Hepatocyte (in vitro differentiated cells): ENCODE data around the gene SLC6A17. TPM values are rescaled to one million over a fixed set of nuclear protein-coding genes. Genes with fewer than 3 reads are reported as not detected.
A peak's percentile ranks its signal among the peaks of the same experiment; 100 is the strongest.

ENCODE experiments used
- DNase-seq: peaks from one replicate; pipeline ENCODE4 v3.0.0-alpha.2; 2016; ENCODE audit warnings: low spot score
- H2AFZ ChIP-seq: fragments of 200-600 bp; sonication (generic); 2 replicates; pipeline ENCODE4 v1.6.0; 2016; ENCODE audit warnings: antibody characterized with exemption, mild to moderate bottlenecking
- H3K27ac ChIP-seq: fragments of 200-600 bp; sonication (generic); 2 replicates; pipeline ENCODE4 v1.5.1; 2016; ENCODE audit warnings: mild to moderate bottlenecking
- H3K27me3 ChIP-seq: fragments of 200-600 bp; sonication (generic); 2 replicates; pipeline ENCODE4 v1.6.1; 2016
- H3K36me3 ChIP-seq: fragments of 200-600 bp; sonication (generic); replicated peaks from 2 replicates; pipeline ENCODE4 v1.5.1; 2016; ENCODE audit warnings: low read depth; ENCODE audit not compliant: insufficient read depth
- H3K4me1 ChIP-seq: fragments of 200-600 bp; sonication (generic); 2 replicates; pipeline ENCODE4 v1.5.1; 2016; ENCODE audit warnings: mild to moderate bottlenecking, moderate library complexity; ENCODE audit not compliant: insufficient read depth
- H3K4me2 ChIP-seq: fragments of 200-600 bp; sonication (generic); 2 replicates; pipeline ENCODE4 v1.6.0; 2016
- H3K4me3 ChIP-seq: fragments of 200-600 bp; sonication (generic); 2 replicates; pipeline ENCODE4 v1.5.1; 2016; ENCODE audit warnings: mild to moderate bottlenecking
- H3K79me2 ChIP-seq: fragments of 200-600 bp; sonication (generic); 2 replicates; pipeline ENCODE4 v1.6.0; 2017; ENCODE audit warnings: mild to moderate bottlenecking
- H3K9me2 ChIP-seq: fragments of 200-600 bp; sonication (generic); replicated peaks from 2 replicates; pipeline ENCODE4 v1.6.0; 2017; ENCODE audit warnings: mild to moderate bottlenecking; ENCODE audit not compliant: insufficient read depth
- H3K9me3 ChIP-seq: fragments of 200-600 bp; sonication (generic); 2 replicates; pipeline ENCODE4 v1.5.1; 2016; ENCODE audit warnings: low read depth, mild to moderate bottlenecking
- H4K20me1 ChIP-seq: fragments of 200-600 bp; sonication (generic); 2 replicates; pipeline ENCODE4 v1.6.0; 2016; ENCODE audit warnings: mild to moderate bottlenecking; ENCODE audit not compliant: insufficient read depth, poor library complexity, severe bottlenecking
- CTCF ChIP-seq: fragments of 200-600 bp; sonication (generic); IDR thresholded peaks from 2 replicates; pipeline ENCODE4 v1.5.1; 2016; ENCODE audit warnings: antibody characterized with exemption, mild to moderate bottlenecking; ENCODE audit not compliant: poor library complexity
- EZH2 ChIP-seq: fragments of 200-600 bp; sonication (generic); IDR thresholded peaks from 2 replicates; pipeline ENCODE4 v1.6.1; 2016; ENCODE audit warnings: antibody characterized with exemption, mild to moderate bottlenecking, borderline replicate concordance
- EZH2phosphoT487 ChIP-seq: fragments of 200-600 bp; sonication (generic); IDR thresholded peaks from one replicate; pipeline ENCODE4 v1.6.1; 2018; ENCODE audit warnings: antibody characterized with exemption, mild to moderate bottlenecking, low read depth, moderate library complexity; ENCODE audit not compliant: unreplicated experiment, severe bottlenecking
- WGBS: methylation state at CpG from one replicate; pipeline ENCODE4 v1.1.6; 2016; ENCODE audit warnings: low lambda C conversion rate; ENCODE audit errors: missing lambda C conversion rate; 5-methylcytosine and 5-hydroxymethylcytosine counted together
- polyA plus RNA-seq: library from polyadenylated mRNA; unstranded; fragments of >200 nt; fragmentation: Nextera tagmentation; extraction: Ambion mirVana; gene quantifications from 2 replicates; pipeline ENCODE4 v1.2.1, GENCODE V29; 2016
- total RNA-seq: library from RNA; depleted of rRNA; stranded (reverse); fragments of >200 nt; gene quantifications from 2 replicates; pipeline ENCODE4 v1.2.3, GENCODE V29; 2014

The SLC6A17 gene
- total and polyA plus RNA-seq, 2 experiments from 2014 or later: 0.36 to 0.63 TPM

- H3K79me2 ChIP-seq: no peaks in the 10 kb centered on the region
- no peaks in the 10 kb centered on the region for H3K9me2 ChIP-seq
- H3K4me3 ChIP-seq: no peak overlapping the region
- no peaks in the 10 kb centered on the region for H3K27me3 ChIP-seq
- no peak overlapping the region for H3K4me2 ChIP-seq
- WGBS: 29% methylated on average over 6 of the region's 6 CpGs
- TF ChIP-seq CTCF: peak; percentile 82
- no peak for TF ChIP-seq EZH2
- no peak for TF ChIP-seq EZH2phosphoT487
- peaks cover 8% of the 10 kb centered on the region for H3K4me1 ChIP-seq
- DNase-seq: peak; percentile 77
- no peak overlapping the region for H2AFZ ChIP-seq
- no peaks in the 10 kb centered on the region for H3K36me3 ChIP-seq
- H3K27ac ChIP-seq: peak overlapping the region; percentile 29
- H4K20me1 ChIP-seq: no peaks in the 10 kb centered on the region
- H3K9me3 ChIP-seq: no peaks in the 10 kb centered on the region
These were observed 52.8 kb downstream of the SLC6A17 start for GRCh38 chr1:110203021-110203661.

- Histone ChIP-seq H3K4me2 (no peak overlapping the region), H2AFZ (no peak overlapping the region)
- WGBS: 89% methylated on average over 4 of the region's 4 CpGs
These were observed 54.9 kb downstream of the SLC6A17 start for GRCh38 chr1:110205156-110205555.

GRCh38 chr1:110205591-110206155, 55.4 kb downstream of the SLC6A17 start:
- no peaks in the 10 kb centered on the region for H4K20me1 ChIP-seq
- H3K27me3 ChIP-seq: peaks cover under 1% of the 10 kb centered on the region
- no peak overlapping the region for H3K27ac ChIP-seq
- no peak overlapping the region for H3K4me2 ChIP-seq
- peaks cover 8% of the 10 kb centered on the region for H3K4me1 ChIP-seq
- TF ChIP-seq EZH2phosphoT487: no peak
- TF ChIP-seq EZH2: no peak
- TF ChIP-seq CTCF: no peak
- no peaks in the 10 kb centered on the region for H3K79me2 ChIP-seq
- H3K36me3 ChIP-seq: no peaks in the 10 kb centered on the region
- no peaks in the 10 kb centered on the region for H3K9me2 ChIP-seq
- no peak overlapping the region for H3K4me3 ChIP-seq
- no peaks in the 10 kb centered on the region for H3K9me3 ChIP-seq
- no peak for DNase-seq
- 90% methylated on average over 6 of the region's 6 CpGs for WGBS
- no peak overlapping the region for H2AFZ ChIP-seq

More at GRCh38 chr1:110205156-110205555, 54.9 kb downstream of the SLC6A17 start:
- no peak for TF ChIP-seq EZH2
- TF ChIP-seq EZH2phosphoT487: no peak
- TF ChIP-seq CTCF: no peak
- H3K36me3 ChIP-seq: no peaks in the 10 kb centered on the region
- no peaks in the 10 kb centered on the region for H3K9me3 ChIP-seq
- no peaks in the 10 kb centered on the region for H3K27me3 ChIP-seq
- H4K20me1 ChIP-seq: no peaks in the 10 kb centered on the region
- no peak for DNase-seq
- no peak overlapping the region for H3K4me3 ChIP-seq
- H3K27ac ChIP-seq: no peak overlapping the region
- H3K4me1 ChIP-seq: peaks cover 8% of the 10 kb centered on the region
- H3K9me2 ChIP-seq: no peaks in the 10 kb centered on the region
- no peaks in the 10 kb centered on the region for H3K79me2 ChIP-seq
